NT2/D1 (cell line): Measurements from ENCODE around the gene RSPRY1.

Experiments
- SUZ12 ChIP-seq: IDR thresholded peaks from 2 replicates; pipeline ENCODE4 v1.6.1; 2011; ENCODE audit not compliant: insufficient read length, insufficient read depth; ENCODE audit errors: extremely low read depth
- ZNF274 ChIP-seq: IDR thresholded peaks from 2 replicates; pipeline ENCODE4 v1.6.1; 2011; ENCODE audit warnings: mild to moderate bottlenecking, low read depth, low read length

DNA sequence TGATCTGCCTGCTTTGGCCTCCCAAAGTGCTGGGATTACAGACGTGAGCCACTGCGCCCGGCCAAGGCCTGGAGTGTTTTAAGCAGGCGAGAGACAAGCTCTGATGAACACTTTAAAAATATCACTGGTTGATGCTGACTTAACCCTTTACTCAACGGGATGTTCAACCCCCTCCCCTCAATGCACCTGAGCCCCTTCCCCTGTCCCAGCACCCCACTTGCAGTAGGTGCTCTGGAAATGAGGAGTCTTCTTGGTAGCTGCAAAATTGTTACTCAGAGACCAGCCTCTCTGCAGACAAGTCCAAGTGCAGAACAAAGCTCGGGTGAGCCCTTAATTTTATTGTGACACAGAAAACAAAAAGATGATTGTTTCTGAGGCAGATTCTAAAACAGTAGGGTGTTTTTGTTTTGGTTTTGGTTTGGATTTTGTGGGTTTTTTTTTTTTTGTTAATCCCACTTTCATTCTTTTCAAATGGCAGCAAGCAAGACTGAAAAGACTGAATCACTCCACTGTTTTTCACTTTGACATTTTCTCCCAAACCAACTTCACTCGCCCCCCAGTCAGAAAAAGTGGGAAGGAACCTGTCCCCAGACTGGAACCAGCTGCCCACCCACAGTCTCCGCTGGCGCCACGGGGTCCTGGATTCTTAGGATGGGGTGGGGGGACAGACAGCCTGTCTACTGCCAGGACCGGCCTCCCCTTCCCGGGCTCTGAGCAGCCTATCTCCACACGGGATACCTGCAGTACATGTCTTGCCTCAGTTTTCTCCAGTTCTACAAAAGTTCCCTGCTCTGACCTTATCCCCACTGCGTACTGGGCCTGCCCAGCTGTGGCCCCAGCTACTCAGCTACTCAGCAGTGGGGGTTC, 103.5 kb downstream of the RSPRY1 start:
- no peak for TF ChIP-seq ZNF274
- no peak for TF ChIP-seq SUZ12
